Adrenal gland (tissue), 12 donors: ENCODE measurements around the gene TRIO. TPM values are rescaled to one million over a fixed set of nuclear protein-coding genes. Genes with fewer than 3 reads are reported as not detected.
"Not testable (repeated sequence)": the region's sequence is repeated elsewhere in the genome, so short reads cannot be mapped to it uniquely, and the experiment has no call there.

Experiments used
- DNase-seq, 7 donors: peaks; one replicate each; pipeline ENCODE4 v3.0.0-alpha.2; 2019 to 2020
- H3K27ac ChIP-seq, 5 donors: fragments of 200-600 bp; sonication (generic) in 4 of 5; 1 replicate in 3 of 5; 2 replicates in 2 of 5; pipeline versions ENCODE4 v1.5.1 to v1.8.0; 2016 to 2020; ENCODE audit warnings: mild to moderate bottlenecking in 1 of 5
- H3K27me3 ChIP-seq: fragments of 200-600 bp; 2 replicates; pipeline ENCODE4 v1.8.0; 2021
- H3K36me3 ChIP-seq, 2 donors: fragments of 200-600 bp; replicated peaks in 1 of 2; 1 replicate in 1 of 2; 2 replicates in 1 of 2; pipeline versions ENCODE4 v1.5.1 to v1.8.0; 2018 to 2022
- H3K4me1 ChIP-seq, 2 donors: fragments of 200-600 bp; replicated peaks in 1 of 2; 1 replicate in 1 of 2; 2 replicates in 1 of 2; pipeline versions ENCODE4 v1.5.1 to v1.8.0; 2018 to 2021
- H3K4me3 ChIP-seq, 4 donors: fragments of 200-600 bp; sonication (generic) in 3 of 4; one replicate each; pipeline ENCODE4 v1.5.1; 2016 to 2018
- H3K9me3 ChIP-seq, 3 donors: fragments of 200-600 bp; sonication (generic) in 1 of 3; replicated peaks in 1 of 3; 1 replicate in 2 of 3; 2 replicates in 1 of 3; pipeline versions ENCODE4 v1.5.1 to v1.8.0; 2016 to 2021
- CTCF ChIP-seq, 6 experiments: fragments of 450-650 bp in 4 of 6; fragments of 200-600 bp in 2 of 6; sonication (generic) in 1 of 6; IDR thresholded peaks; 1 replicate in 5 of 6; 2 replicates in 1 of 6; pipeline versions ENCODE4 v1.5.1 to v1.8.0; 2016 to 2021; ENCODE audit warnings: antibody characterized with exemption in 6 of 6, mild to moderate bottlenecking in 2 of 6, moderate library complexity in 1 of 6
- POLR2A ChIP-seq, 2 donors: fragments of 450-650 bp; IDR thresholded peaks; one replicate each; pipeline ENCODE4 v1.6.1; 2017; ENCODE audit warnings: antibody characterized with exemption in 2 of 2, mild to moderate bottlenecking in 2 of 2, moderate library complexity in 1 of 2
- WGBS, 4 donors: extraction: QIAGEN DNeasy Blood & Tissue Kit in 2 of 4; methylation state at CpG; one replicate each; pipeline versions ENCODE4 v1.1.5 to v1.1.7; 2013 to 2017; 5-methylcytosine and 5-hydroxymethylcytosine counted together
- intact Hi-C, 2 donors: fragments of 100-400 bp; cut with DNase I; formaldehyde crosslinking; loops; one replicate each; pipeline versions ENCODE4 v1.14.1 to v1.15.0; 2022 to 2023
- polyA plus RNA-seq, 3 donors: library from polyadenylated mRNA; stranded (reverse); fragments of 200-250 nt in 2 of 3; fragments of 350-450 nt in 1 of 3; fragmentation: Illumina TruSeq in 1 of 3; extraction: RNeasy Lipid Tissue Mini Kit (QIAGEN cat#74804) in 1 of 3; gene quantifications; one replicate each; pipeline ENCODE4 v1.2.3, GENCODE V29; 2013 to 2014
- total RNA-seq, 9 donors: library from RNA; depleted of rRNA in 4 of 9; stranded (reverse); fragments of >200 nt in 4 of 9; fragments of 120-200 nt in 1 of 9; fragmentation: NEBNext Ultra II Directional in 1 of 9; extraction: Animal tissue kit (Norgen Biotek cat#: 25700) in 1 of 9; gene quantifications; one replicate each; pipeline versions ENCODE4 v1.1.0 to v1.2.4, GENCODE V29; 2013 to 2023
- donor health status: healthy with polysubstance abuse.
- donor health status: Bipolar disorder and iron deficiency.
- donor health status: DM: yes; HTN: yes; CAD: no.
- donor health status: DM: no; HTN: no; CAD: no.
- donor health status: DM: no; HTN: no; CAD: no.
- donor health status: DM: yes; HTN: yes; CAD: no.

Gene TRIO
- total and polyA plus RNA-seq, 12 donors, result 27.3 to 109 (median 72.4) TPM

- Histone ChIP-seq H3K27ac (no peak overlapping the region), H3K4me3 (no peak overlapping the region), H3K9me3 (no peaks in the 10 kb centered on the region), H3K36me3 (no peaks in the 10 kb centered on the region), H3K27me3 (no peaks in the 10 kb centered on the region), H3K4me1 (no peaks in the 10 kb centered on the region)
- peak in 1 of 7 donors; percentile 16 for DNase-seq
- intact Hi-C loops, result no loop called here
- 36 to 56% (median 47%) methylated on average over 1 of the region's 1 CpG for WGBS, 4 donors
- TF ChIP-seq CTCF (IDR thresholded peaks at IDR 0.05) (no peak), POLR2A (IDR thresholded peaks at IDR 0.05) (no peak)
Observed at GRCh38 chr5:14552017-14552416, 408.9 kb downstream of the TRIO start.

DNA sequence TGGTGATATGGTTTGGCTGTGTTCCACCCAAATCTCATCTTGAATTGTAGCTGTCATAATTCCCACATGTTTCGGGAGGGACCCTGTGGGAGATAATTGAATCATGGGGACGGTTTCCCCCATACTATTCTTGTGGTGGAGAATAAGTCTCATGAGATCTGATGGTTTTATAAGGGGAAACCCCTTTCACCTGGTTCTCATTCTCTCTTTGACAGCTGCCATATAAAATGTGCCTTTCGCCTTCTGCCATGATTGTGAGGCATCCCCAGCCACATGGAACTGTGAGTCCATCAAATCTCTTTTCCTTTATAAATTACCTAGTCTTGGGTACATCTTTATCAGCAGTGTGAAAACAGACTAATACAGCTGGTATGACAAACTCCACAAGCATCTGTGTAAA is 411.1 kb downstream of the TRIO start:
- H3K9me3 ChIP-seq, intact Hi-C loops, DNase-seq, H3K4me3 ChIP-seq, H3K4me1 ChIP-seq, H3K36me3 ChIP-seq, H3K27ac ChIP-seq, H3K27me3 ChIP-seq: not testable (repeated sequence)
- WGBS, 4 donors, result 64 to 87% (median 77%) methylated on average over 3 of the region's 3 CpGs

- no peak overlapping the region for H3K4me3 ChIP-seq
- TF ChIP-seq CTCF (IDR thresholded peaks at IDR 0.05), result no peak
- no peak for TF ChIP-seq POLR2A (IDR thresholded peaks at IDR 0.05)
- intact Hi-C loops, result no loop called here
- no peaks in the 10 kb centered on the region for H3K4me1 ChIP-seq
- H3K36me3 ChIP-seq, result no peaks in the 10 kb centered on the region
- no peaks in the 10 kb centered on the region for H3K9me3 ChIP-seq
- WGBS, 4 donors, result 75 to 87% (median 77%) methylated on average over 2 of the region's 2 CpGs
- H3K27ac ChIP-seq, result no peak overlapping the region
- DNase-seq, result no peak
- no peaks in the 10 kb centered on the region for H3K27me3 ChIP-seq
Observed at GRCh38 chr5:14556015-14556414, 412.9 kb downstream of the TRIO start.

DNA sequence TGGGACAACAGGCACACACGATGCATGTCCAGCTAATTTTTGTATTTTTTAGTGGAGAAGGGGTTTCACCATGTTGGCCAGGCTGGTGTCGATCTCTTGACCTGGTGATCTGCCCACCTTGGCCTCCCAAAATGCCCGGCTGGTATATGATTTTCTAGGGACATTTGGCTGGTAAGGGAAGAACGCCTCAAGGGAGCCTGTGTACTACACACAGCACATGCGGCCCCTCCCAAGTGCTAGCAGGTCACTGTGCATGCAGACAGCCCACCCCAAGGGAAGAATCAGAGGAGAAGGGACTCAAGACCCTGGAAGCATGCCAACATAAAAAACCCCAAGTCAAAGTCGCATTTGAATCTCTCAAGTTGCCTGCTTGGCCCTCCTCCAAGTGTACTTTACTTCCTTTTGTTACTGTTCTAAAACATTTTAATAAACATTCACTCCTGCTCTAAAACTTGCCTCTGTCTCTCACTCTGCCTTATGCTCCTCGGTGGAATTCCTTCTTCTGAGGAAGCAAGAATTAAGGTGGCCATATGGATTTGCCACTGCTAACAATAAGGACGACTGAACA is 414.1 kb downstream of the TRIO start:
- 60 to 66% (median 62%) methylated on average over 8 of the region's 8 CpGs for WGBS, 4 donors

More for the DNA sequence above, 414.1 kb downstream of the TRIO start:
- Histone ChIP-seq H3K27ac (no peak overlapping the region), H3K27me3 (no peaks in the 10 kb centered on the region), H3K4me1 (no peaks in the 10 kb centered on the region), H3K9me3 (no peaks in the 10 kb centered on the region), H3K4me3 (no peak overlapping the region), H3K36me3 (no peaks in the 10 kb centered on the region)
- no peak for TF ChIP-seq CTCF (IDR thresholded peaks at IDR 0.05)
- no peak for TF ChIP-seq POLR2A (IDR thresholded peaks at IDR 0.05)
- intact Hi-C loops, result no loop called here
- peak in 1 of 7 donors; percentile 21 for DNase-seq
